Transverse colon (tissue), 4 donors: ENCODE results near the gene EIF2S1. TPM values are rescaled to one million over a fixed set of nuclear protein-coding genes. Genes with fewer than 3 reads are reported as not detected.
A peak's percentile ranks its signal among the peaks of the same experiment; 100 is the strongest.
"Not testable (repeated sequence)": the region's sequence is repeated elsewhere in the genome, so short reads cannot be mapped to it uniquely, and the experiment has no call there.

ENCODE experiments used
- DNase-seq: peaks from one replicate; pipeline ENCODE4 v3.0.0-alpha.2; 2019
- H3K27ac ChIP-seq, 4 donors: fragments of 200-600 bp; sonication (generic); 2 replicates each; pipeline ENCODE4 v1.5.1; 2016 to 2018; ENCODE audit warnings: inconsistent platforms in 4 of 4
- H3K27me3 ChIP-seq: fragments of 200-600 bp; sonication (generic); 2 replicates; pipeline ENCODE4 v1.5.1; 2017; ENCODE audit warnings: inconsistent platforms
- H3K36me3 ChIP-seq, 4 donors: fragments of 200-600 bp; sonication (generic); 2 replicates each; pipeline ENCODE4 v1.5.1; 2017 to 2019; ENCODE audit warnings: inconsistent platforms in 4 of 4
- H3K4me1 ChIP-seq, 4 donors: fragments of 200-600 bp; sonication (generic); 2 replicates each; pipeline ENCODE4 v1.5.1; 2017 to 2020; ENCODE audit warnings: inconsistent platforms in 4 of 4
- H3K4me3 ChIP-seq, 4 donors: fragments of 200-600 bp; sonication (generic); 1 replicate in 1 of 4; 2 replicates in 3 of 4; pipeline versions ENCODE4 v1.5.1 to v1.6.1; 2017 to 2019; ENCODE audit warnings: inconsistent platforms in 4 of 4
- H3K9me3 ChIP-seq, 2 donors: fragments of 200-600 bp; sonication (generic); 2 replicates each; pipeline ENCODE4 v1.5.1; 2017 to 2019; ENCODE audit warnings: inconsistent platforms in 2 of 2
- CTCF ChIP-seq, 5 experiments: fragments of 200-600 bp in 3 of 5; fragments of 450-650 bp in 2 of 5; sonication (generic) in 3 of 5; IDR thresholded peaks; 1 replicate in 2 of 5; 2 replicates in 3 of 5; pipeline ENCODE4 v1.5.1; 2016 to 2017; ENCODE audit warnings: antibody characterized with exemption in 5 of 5, inconsistent platforms in 3 of 5, mild to moderate bottlenecking in 2 of 5, moderate library complexity in 1 of 5
- EP300 ChIP-seq: sonication (generic); formaldehyde crosslinking; IDR thresholded peaks from one replicate; pipeline ENCODE4 v1.6.1; 2017; ENCODE audit warnings: antibody characterized with exemption, low read depth
- POLR2A ChIP-seq: fragments of 450-650 bp; IDR thresholded peaks from one replicate; pipeline ENCODE4 v1.6.1; 2016; ENCODE audit warnings: antibody characterized with exemption, mild to moderate bottlenecking, moderate library complexity
- POLR2AphosphoS5 ChIP-seq, 3 donors: sonication (generic); formaldehyde crosslinking; IDR thresholded peaks; one replicate each; pipeline ENCODE4 v1.6.1; 2016; ENCODE audit warnings: antibody characterized with exemption in 3 of 3
- WGBS, 2 donors: methylation state at CpG; one replicate each; pipeline ENCODE4 v1.1.5; 2018; ENCODE audit warnings: low coverage in 1 of 2; 5-methylcytosine and 5-hydroxymethylcytosine counted together
- in situ Hi-C, 4 donors: fragments of 200-750 bp; cut with MboI; loops; one replicate each; pipeline versions ENCODE4 v1.15.0 to v1.15.1; 2017; ENCODE audit warnings: low sequenced_read_pairs in 3 of 4, low pct_ligation_motif_present in 1 of 4, low pct_unique_long_range_greater_than_20kb in 1 of 4
- intact Hi-C: fragments of 100-400 bp; cut with DNase I; formaldehyde crosslinking; loops from one replicate; pipeline ENCODE4 v1.15.1; 2023; ENCODE audit warnings: low total_unique reads
- total RNA-seq, 4 donors: library from RNA; depleted of rRNA; stranded (reverse); fragments of >200 nt; gene quantifications; one replicate each; pipeline ENCODE4 v1.1.0, GENCODE V29; 2016

EIF2S1 gene
- total RNA-seq, 4 donors from 2014 or later: 7.1 to 51.7 (median 21.7) TPM

- no peaks in the 10 kb centered on the region for H3K9me3 ChIP-seq
- no peaks in the 10 kb centered on the region for H3K36me3 ChIP-seq
- 94% methylated on average over 9 of the region's 9 CpGs; no CpG with 5 or more reads in 1 of the 2 donors for WGBS, 2 donors
- no peak overlapping the region for H3K4me3 ChIP-seq
- TF ChIP-seq EP300 (no peak), CTCF (IDR thresholded peaks at IDR 0.05) (no peak), POLR2A (no peak), POLR2AphosphoS5 (IDR thresholded peaks at IDR 0.05) (no peak)
- no peaks in the 10 kb centered on the region for H3K27me3 ChIP-seq
- intact Hi-C loops: no loop called here
- DNase-seq: no peak
- peaks cover 0 to 6% (median 2%) of the 10 kb centered on the region in 4 donors for H3K4me1 ChIP-seq
- in situ Hi-C loops: no loop called here
- no peak overlapping the region for H3K27ac ChIP-seq
Observed at GRCh38 chr14:67397536-67397935, 37.4 kb downstream of the EIF2S1 start.

- H3K4me3 ChIP-seq: no peak overlapping the region
- peaks cover 0 to 6% (median 2%) of the 10 kb centered on the region in 4 donors for H3K4me1 ChIP-seq
- no peaks in the 10 kb centered on the region for H3K36me3 ChIP-seq
- WGBS, 2 donors: 42% methylated on average over 4 of the region's 4 CpGs; no CpG with 5 or more reads in 1 of the 2 donors
- no peaks in the 10 kb centered on the region for H3K9me3 ChIP-seq
- in situ Hi-C loops (no loop called here), intact Hi-C loops (no loop called here)
- H3K27me3 ChIP-seq: no peaks in the 10 kb centered on the region
- H3K27ac ChIP-seq: peak overlapping the region in 2 of 4 donors; percentile 9 to 41
- no peak for TF ChIP-seq CTCF (IDR thresholded peaks at IDR 0.05)
- no peak for TF ChIP-seq POLR2AphosphoS5 (IDR thresholded peaks at IDR 0.05)
- no peak for TF ChIP-seq EP300
- no peak for TF ChIP-seq POLR2A
- peak; percentile 46 for DNase-seq
Observed at GRCh38 chr14:67400434-67400833, 40.3 kb downstream of the EIF2S1 start.

DNA sequence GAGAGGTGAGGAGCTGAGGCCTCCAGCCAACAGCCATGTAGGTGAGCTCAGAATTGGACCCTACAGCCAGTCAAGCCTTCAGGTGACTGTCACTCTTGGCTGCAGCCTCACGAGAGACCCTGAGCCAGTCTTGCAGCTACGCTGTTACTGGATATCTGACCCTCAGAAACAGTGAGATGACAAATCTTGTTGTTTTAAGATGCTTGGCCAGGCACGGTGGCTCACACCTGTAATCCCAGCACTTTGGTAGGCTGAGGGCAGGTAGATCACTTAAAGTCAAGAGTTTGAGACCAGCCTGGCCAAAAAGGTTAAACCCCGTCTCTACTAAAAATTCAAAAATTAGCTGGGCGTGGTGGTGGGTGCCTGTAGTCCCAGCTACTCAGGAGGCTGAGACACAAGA, 45.6 kb downstream of the EIF2S1 start:
- Histone ChIP-seq H3K36me3 (no peaks in the 10 kb centered on the region), H3K4me1 (peaks cover 0 to 11% (median 2%) of the 10 kb centered on the region in 4 donors), H3K9me3 (no peaks in the 10 kb centered on the region), H3K27ac (no peak overlapping the region), H3K27me3 (no peaks in the 10 kb centered on the region), H3K4me3 (no peak overlapping the region)
- DNase-seq: no peak
- 95% methylated on average over 5 of the region's 5 CpGs; no CpG with 5 or more reads in 1 of the 2 donors for WGBS, 2 donors
- intact Hi-C loops (no loop called here), in situ Hi-C loops (no loop called here)
- TF ChIP-seq POLR2AphosphoS5 (IDR thresholded peaks at IDR 0.05) (no peak), EP300 (no peak)

DNA sequence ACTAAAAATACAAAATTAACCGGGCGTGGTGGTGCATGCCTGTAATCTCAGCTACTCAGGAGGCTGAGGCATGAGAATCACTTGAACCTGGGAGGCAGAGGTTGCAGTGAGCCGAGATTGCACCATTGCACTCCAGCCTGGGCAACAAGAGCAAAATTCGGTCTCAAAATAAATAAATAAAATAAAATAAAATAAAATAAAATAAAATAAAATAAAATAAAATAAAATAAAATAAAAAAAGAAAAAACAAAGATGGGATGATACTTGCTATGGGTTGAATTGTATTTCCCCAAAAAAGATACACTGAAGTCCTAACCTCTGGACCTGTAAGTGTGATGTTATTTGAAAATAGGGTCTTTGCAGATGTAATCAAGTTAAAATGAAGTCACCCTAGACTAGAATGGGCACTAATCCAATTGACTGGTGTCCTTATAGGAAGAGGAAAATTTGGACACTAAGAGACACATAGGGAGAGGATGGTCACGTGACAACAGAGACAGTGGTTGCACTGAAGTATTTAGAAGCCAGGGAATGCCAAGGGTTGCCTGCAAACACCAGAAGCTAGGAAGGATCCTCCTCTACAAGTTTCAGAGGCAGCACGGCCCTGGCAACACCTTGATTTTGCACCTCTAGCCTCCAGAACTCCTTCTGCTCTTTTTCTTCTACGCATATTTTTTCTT, 48.1 kb downstream of the EIF2S1 start:
- intact Hi-C loops, H3K27ac ChIP-seq, H3K4me3 ChIP-seq, H3K9me3 ChIP-seq, H3K36me3 ChIP-seq, in situ Hi-C loops, DNase-seq: not testable (repeated sequence)
- WGBS, 2 donors: 81 to 86% methylated on average over 7 of the region's 7 CpGs
- Histone ChIP-seq H3K4me1 (peaks cover 3 to 29% (median 11%) of the 10 kb centered on the region in 4 donors), H3K27me3 (peaks cover 12% of the 10 kb centered on the region)

GRCh38 chr14:67409461-67409860, 49.3 kb downstream of the EIF2S1 start:
- TF ChIP-seq CTCF (IDR thresholded peaks at IDR 0.05): no peak
- TF ChIP-seq POLR2AphosphoS5 (IDR thresholded peaks at IDR 0.05): no peak
- TF ChIP-seq EP300: no peak
- TF ChIP-seq POLR2A: no peak
- no peaks in the 10 kb centered on the region for H3K9me3 ChIP-seq
- H3K36me3 ChIP-seq: no peaks in the 10 kb centered on the region
- peaks cover 12% of the 10 kb centered on the region for H3K27me3 ChIP-seq
- 84% methylated on average over 8 of the region's 8 CpGs; no CpG with 5 or more reads in 1 of the 2 donors for WGBS, 2 donors
- peaks cover 3 to 29% (median 11%) of the 10 kb centered on the region in 4 donors for H3K4me1 ChIP-seq
- intact Hi-C loops (no loop called here), in situ Hi-C loops (no loop called here)
- no peak for DNase-seq
- H3K4me3 ChIP-seq: no peak overlapping the region
- H3K27ac ChIP-seq: no peak overlapping the region
